PC-3 (cell line): ENCODE results near the gene IRX4.

Source experiments
- EZH2 ChIP-seq: fragments of 300-600 bp; sonication (generic); IDR thresholded peaks from one replicate; pipeline ENCODE4 v1.6.1; 2017; ENCODE audit warnings: antibody characterized with exemption, mild to moderate bottlenecking, low read length; ENCODE audit not compliant: unreplicated experiment
- EZH2phosphoT487 ChIP-seq: fragments of 300-600 bp; sonication (generic); IDR thresholded peaks from 2 replicates; pipeline ENCODE4 v1.6.1; 2018; ENCODE audit warnings: mild to moderate bottlenecking, antibody characterized with exemption, low read length, borderline replicate concordance
- TF ChIP-seq, protein P1 (sequence below): fragments of 300-600 bp; sonication (generic); conservative IDR thresholded peaks from 2 replicates; pipeline ENCODE4 v1.5.1; 2017; ENCODE audit warnings: antibody characterized with exemption, low read depth, mild to moderate bottlenecking, low read length

DNA sequence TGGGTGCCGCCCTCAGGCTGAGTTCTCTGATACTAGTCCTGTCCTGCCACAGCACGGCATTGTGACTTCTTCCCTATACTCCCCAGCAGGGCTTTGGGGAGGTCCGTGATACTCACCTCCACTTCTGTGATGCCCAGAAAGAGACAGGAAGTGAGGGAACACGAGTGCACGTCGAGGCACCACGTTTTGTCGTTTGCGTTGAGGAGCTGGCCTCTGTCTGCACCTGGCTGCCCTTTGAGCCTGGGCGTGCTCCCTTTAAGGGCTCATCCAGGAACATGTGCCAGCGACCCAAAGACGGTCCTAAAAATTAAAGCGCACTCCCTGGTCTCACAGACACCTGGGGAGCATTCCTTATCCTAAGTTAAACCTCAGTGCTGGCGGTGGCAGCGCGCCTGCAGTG, 8.7 kb upstream of the IRX4 start:
- no peak for TF ChIP-seq EZH2phosphoT487
- TF ChIP-seq, protein P1, sequence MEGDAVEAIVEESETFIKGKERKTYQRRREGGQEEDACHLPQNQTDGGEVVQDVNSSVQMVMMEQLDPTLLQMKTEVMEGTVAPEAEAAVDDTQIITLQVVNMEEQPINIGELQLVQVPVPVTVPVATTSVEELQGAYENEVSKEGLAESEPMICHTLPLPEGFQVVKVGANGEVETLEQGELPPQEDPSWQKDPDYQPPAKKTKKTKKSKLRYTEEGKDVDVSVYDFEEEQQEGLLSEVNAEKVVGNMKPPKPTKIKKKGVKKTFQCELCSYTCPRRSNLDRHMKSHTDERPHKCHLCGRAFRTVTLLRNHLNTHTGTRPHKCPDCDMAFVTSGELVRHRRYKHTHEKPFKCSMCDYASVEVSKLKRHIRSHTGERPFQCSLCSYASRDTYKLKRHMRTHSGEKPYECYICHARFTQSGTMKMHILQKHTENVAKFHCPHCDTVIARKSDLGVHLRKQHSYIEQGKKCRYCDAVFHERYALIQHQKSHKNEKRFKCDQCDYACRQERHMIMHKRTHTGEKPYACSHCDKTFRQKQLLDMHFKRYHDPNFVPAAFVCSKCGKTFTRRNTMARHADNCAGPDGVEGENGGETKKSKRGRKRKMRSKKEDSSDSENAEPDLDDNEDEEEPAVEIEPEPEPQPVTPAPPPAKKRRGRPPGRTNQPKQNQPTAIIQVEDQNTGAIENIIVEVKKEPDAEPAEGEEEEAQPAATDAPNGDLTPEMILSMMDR = no peak
- no peak for TF ChIP-seq EZH2
